OCI-LY3 (cell line): ENCODE measurements around the gene HS2ST1.
"Not testable (repeated sequence)": the region's sequence is repeated elsewhere in the genome, so short reads cannot be mapped to it uniquely, and the experiment has no call there.

Source experiments
- H2AFZ ChIP-seq: fragments of 200-600, 300-600 bp; shearing (Covaris generic); 2 replicates; pipeline ENCODE4 v1.6.0; 2014; ENCODE audit warnings: antibody characterized with exemption, low read depth, low read length
- H3K27ac ChIP-seq: fragments of 200-600, 300-600 bp; sonication (generic); 2 replicates; pipeline ENCODE4 v1.5.1; 2014; ENCODE audit warnings: mild to moderate bottlenecking, low read length, moderate library complexity, mixed read lengths
- H3K27me3 ChIP-seq: fragments of 200-600, 300-600 bp; sonication (generic); 2 replicates; pipeline ENCODE4 v1.6.1; 2014; ENCODE audit warnings: low read depth, low read length, mixed read lengths
- H3K36me3 ChIP-seq: fragments of 200-600, 300-600 bp; sonication (generic); replicated peaks from 2 replicates; pipeline ENCODE3; 2014; ENCODE audit warnings: low read depth, low read length, mixed read lengths
- H3K4me1 ChIP-seq: fragments of 300-600, 200-600 bp; sonication (generic); 2 replicates; pipeline ENCODE4 v1.6.1; 2014; ENCODE audit warnings: low read length, mixed read lengths
- H3K4me2 ChIP-seq: fragments of 200-600, 300-600 bp; sonication (generic); 2 replicates; pipeline ENCODE4 v1.6.1; 2014; ENCODE audit warnings: low read length, mixed read lengths
- H3K4me3 ChIP-seq: fragments of 300-600, 200-600 bp; sonication (generic); 2 replicates; pipeline ENCODE4 v1.5.1; 2014; ENCODE audit warnings: antibody characterized with exemption, mild to moderate bottlenecking, low read length, moderate library complexity
- H3K79me2 ChIP-seq: fragments of 300-600, 200-600 bp; shearing (Covaris generic); 2 replicates; pipeline ENCODE4 v1.6.1; 2014; ENCODE audit warnings: mild to moderate bottlenecking, low read length, mixed read lengths
- H3K9ac ChIP-seq: fragments of 300-600, 200-600 bp; shearing (Covaris generic); 2 replicates; pipeline ENCODE4 v1.6.0; 2014; ENCODE audit warnings: mild to moderate bottlenecking, low read length, moderate library complexity
- H3K9me3 ChIP-seq: fragments of 200-600, 300-600 bp; shearing (Covaris generic); 2 replicates; pipeline ENCODE4 v1.6.1; 2014; ENCODE audit warnings: low read length, mixed read lengths; ENCODE audit not compliant: insufficient read depth
- H4K20me1 ChIP-seq: fragments of 200-600, 300-600 bp; sonication (generic); 2 replicates; pipeline ENCODE4 v1.6.1; 2016; ENCODE audit warnings: low read length, mixed read lengths; ENCODE audit not compliant: insufficient read depth
- CTCF ChIP-seq: fragments of 200-600, 300-600 bp; sonication (generic); IDR thresholded peaks from 2 replicates; pipeline ENCODE4 v1.5.1; 2014; ENCODE audit warnings: antibody characterized with exemption, low read length, low read depth
- EZH2phosphoT487 ChIP-seq: fragments of 200-600 bp; shearing (Covaris generic); IDR thresholded peaks from 2 replicates; pipeline ENCODE4 v1.6.1; 2018; ENCODE audit warnings: antibody characterized with exemption, mixed run types, low read depth

The HS2ST1 gene

GRCh38 chr1:86887479-86888162 lies 26.8 kb upstream of the HS2ST1 start:
- H3K79me2 ChIP-seq, result peaks cover 53% of the 10 kb centered on the region
- H2AFZ ChIP-seq, result no peak overlapping the region
- peaks cover 13% of the 10 kb centered on the region for H3K36me3 ChIP-seq
- H3K9ac ChIP-seq, result no peak overlapping the region
- H3K27ac ChIP-seq, result peak overlapping the region; percentile 26; the same call in 1 of the 2 replicates
- TF ChIP-seq EZH2phosphoT487 (no peak), CTCF (no peak)
- no peaks in the 10 kb centered on the region for H3K27me3 ChIP-seq
- peaks cover 6% of the 10 kb centered on the region; the same call in 1 of the 2 replicates for H4K20me1 ChIP-seq
- H3K4me3 ChIP-seq, result no peak overlapping the region
- H3K4me2 ChIP-seq, result no peak overlapping the region
- no peaks in the 10 kb centered on the region for H3K9me3 ChIP-seq
- H3K4me1 ChIP-seq, result peaks cover 12% of the 10 kb centered on the region

- TF ChIP-seq EZH2phosphoT487 (no peak), CTCF (no peak)
- Histone ChIP-seq H3K27ac (no peak overlapping the region), H3K36me3 (peaks cover 13% of the 10 kb centered on the region), H2AFZ (no peak overlapping the region), H3K9me3 (no peaks in the 10 kb centered on the region), H3K4me1 (peaks cover 12% of the 10 kb centered on the region), H3K79me2 (peaks cover 58% of the 10 kb centered on the region), H3K4me3 (no peak overlapping the region), H3K4me2 (no peak overlapping the region), H4K20me1 (peaks cover 6% of the 10 kb centered on the region; the same call in 1 of the 2 replicates), H3K27me3 (no peaks in the 10 kb centered on the region), H3K9ac (no peak overlapping the region)
These were observed 26.1 kb upstream of the HS2ST1 start for GRCh38 chr1:86888327-86888726.

- H4K20me1 ChIP-seq, H3K4me2 ChIP-seq, H3K4me3 ChIP-seq, H3K27ac ChIP-seq, H3K9me3 ChIP-seq, H2AFZ ChIP-seq, H3K9ac ChIP-seq, H3K4me1 ChIP-seq, H3K27me3 ChIP-seq: not testable (repeated sequence)
- Histone ChIP-seq H3K36me3 (peaks cover 34% of the 10 kb centered on the region), H3K79me2 (peaks cover 54% of the 10 kb centered on the region)
These were observed 15.0 kb upstream of the HS2ST1 start for GRCh38 chr1:86899401-86899800.

GRCh38 chr1:86905875-86906274 lies 8.6 kb upstream of the HS2ST1 start:
- peaks cover 64% of the 10 kb centered on the region for H4K20me1 ChIP-seq
- no peaks in the 10 kb centered on the region for H3K27me3 ChIP-seq
- TF ChIP-seq EZH2phosphoT487 (no peak), CTCF (no peak)
- H3K4me2 ChIP-seq, result no peak overlapping the region
- H3K36me3 ChIP-seq, result peaks cover 59% of the 10 kb centered on the region
- H3K9ac ChIP-seq, result no peak overlapping the region
- peaks cover 10% of the 10 kb centered on the region; the same call in 1 of the 2 replicates for H3K4me1 ChIP-seq
- H3K27ac ChIP-seq, result no peak overlapping the region
- H3K4me3 ChIP-seq, result no peak overlapping the region
- H2AFZ ChIP-seq, result no peak overlapping the region
- H3K9me3 ChIP-seq, result no peaks in the 10 kb centered on the region
- peaks cover 92% of the 10 kb centered on the region for H3K79me2 ChIP-seq
